HG02588 (cell line): ENCODE data around the gene ZNF540.
A peak's percentile ranks its signal among the peaks of the same experiment; 100 is the strongest.
"Not testable (repeated sequence)": the region's sequence is repeated elsewhere in the genome, so short reads cannot be mapped to it uniquely, and the experiment has no call there.

Experiments used
- ATAC-seq: cut with Tn5 transposase; IDR thresholded peaks from one replicate; pipeline ENCODE4 v1.9.1; 2021; ENCODE audit warnings: mild to moderate bottlenecking, moderate library complexity; ENCODE audit not compliant: unreplicated experiment

ZNF540 gene

GRCh38 chr19:37594304-37594981, at the start of gene ZNF540, which contains the start of gene ZNF571:
TSS of gene ZNF540 (plus strand) at chr19:37594876. CDS start at chr19:37598448, 3,572 bp downstream.
TSS of gene ZNF571 (minus strand) at chr19:37594792. CDS start at chr19:37586676, 8,116 bp downstream.
- ATAC-seq: peak; percentile 92

GRCh38 chr19:37551129-37551993, 43.3 kb upstream of the ZNF540 start:
- no peak for ATAC-seq

- no peak for ATAC-seq
These were observed 31.2 kb upstream of the ZNF540 start for GRCh38 chr19:37563518-37563917.

GRCh38 chr19:37564624-37565369, 29.9 kb upstream of the ZNF540 start:
- no peak for ATAC-seq

GRCh38 chr19:37565370-37565669, 29.4 kb upstream of the ZNF540 start:
- ATAC-seq: no peak

GRCh38 chr19:37572203-37572602, 22.5 kb upstream of the ZNF540 start:
- ATAC-seq: no peak

GRCh38 chr19:37583340-37583739, 11.3 kb upstream of the ZNF540 start:
- ATAC-seq: no peak

- no peak for ATAC-seq
These were observed 726 bp upstream of the ZNF540 start for GRCh38 chr19:37593996-37594303.

GRCh38 chr19:37594982-37595382, 306 bp downstream of the ZNF540 start:
- ATAC-seq: peak; percentile 29

- no peak for ATAC-seq
These were observed 40.7 kb downstream of the ZNF540 start for GRCh38 chr19:37635076-37636056.

- no peak for ATAC-seq
These were observed 59.4 kb downstream of the ZNF540 start for GRCh38 chr19:37654118-37654517.

GRCh38 chr19:37654629-37655300, 60.1 kb downstream of the ZNF540 start:
- ATAC-seq: peak; percentile 33

GRCh38 chr19:37655301-37655688, 60.6 kb downstream of the ZNF540 start, which contains the start of gene ZFP30:
TSS of gene ZFP30 (minus strand) at chr19:37655465. CDS start at chr19:37647822, 7,643 bp downstream.
- ATAC-seq: peak; percentile 71

- peak; percentile 55 for ATAC-seq
These were observed 61.2 kb downstream of the ZNF540 start for GRCh38 chr19:37655689-37656371.

GRCh38 chr19:37657157-37657556, 62.5 kb downstream of the ZNF540 start:
- not testable (repeated sequence) for ATAC-seq
